ENCODE data around the gene PRKCE. TPM values are rescaled to one million over a fixed set of nuclear protein-coding genes. Genes with fewer than 3 reads are reported as not detected.

The PRKCE gene
- total and polyA plus RNA-seq, 7 donors, result 3.0 to 21.9 (median 15.8) TPM

DNA sequence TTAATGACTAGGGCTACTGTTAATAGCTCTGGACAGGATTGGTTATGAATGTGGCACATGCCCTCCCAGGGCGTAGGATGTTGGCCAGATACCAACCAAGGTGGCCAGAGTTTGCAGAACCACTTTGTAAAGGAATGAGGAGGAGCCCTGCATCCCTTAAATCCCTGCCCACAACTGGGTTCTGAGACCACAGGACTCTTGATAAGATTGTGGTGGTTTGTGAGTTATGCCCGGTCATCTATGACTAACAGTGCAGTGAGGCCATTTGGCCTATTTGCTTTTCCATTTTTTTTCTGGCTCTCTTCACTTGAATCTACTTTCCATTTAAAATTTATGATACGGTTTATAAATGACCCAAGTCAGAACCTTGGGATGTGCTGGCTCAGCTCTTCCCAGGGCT, 294.5 kb downstream of the PRKCE start:
- H3K9me3 ChIP-seq, result no peaks in the 10 kb centered on the region
- H3K27me3 ChIP-seq, result no peaks in the 10 kb centered on the region
- no peak for DNase-seq
- 94 to 95% methylated on average over 3 of the region's 3 CpGs for WGBS, 2 donors
- intact Hi-C loops (cut with DNase I), result no loop called here
- H3K4me3 ChIP-seq, result no peak overlapping the region
- H3K4me1 ChIP-seq, result peaks cover 0 to 45% (median 33%) of the 10 kb centered on the region in 4 donors
- H3K36me3 ChIP-seq, result no peaks in the 10 kb centered on the region
- TF ChIP-seq, protein P1, sequence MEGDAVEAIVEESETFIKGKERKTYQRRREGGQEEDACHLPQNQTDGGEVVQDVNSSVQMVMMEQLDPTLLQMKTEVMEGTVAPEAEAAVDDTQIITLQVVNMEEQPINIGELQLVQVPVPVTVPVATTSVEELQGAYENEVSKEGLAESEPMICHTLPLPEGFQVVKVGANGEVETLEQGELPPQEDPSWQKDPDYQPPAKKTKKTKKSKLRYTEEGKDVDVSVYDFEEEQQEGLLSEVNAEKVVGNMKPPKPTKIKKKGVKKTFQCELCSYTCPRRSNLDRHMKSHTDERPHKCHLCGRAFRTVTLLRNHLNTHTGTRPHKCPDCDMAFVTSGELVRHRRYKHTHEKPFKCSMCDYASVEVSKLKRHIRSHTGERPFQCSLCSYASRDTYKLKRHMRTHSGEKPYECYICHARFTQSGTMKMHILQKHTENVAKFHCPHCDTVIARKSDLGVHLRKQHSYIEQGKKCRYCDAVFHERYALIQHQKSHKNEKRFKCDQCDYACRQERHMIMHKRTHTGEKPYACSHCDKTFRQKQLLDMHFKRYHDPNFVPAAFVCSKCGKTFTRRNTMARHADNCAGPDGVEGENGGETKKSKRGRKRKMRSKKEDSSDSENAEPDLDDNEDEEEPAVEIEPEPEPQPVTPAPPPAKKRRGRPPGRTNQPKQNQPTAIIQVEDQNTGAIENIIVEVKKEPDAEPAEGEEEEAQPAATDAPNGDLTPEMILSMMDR (IDR thresholded peaks at IDR 0.05), result no peak
- TF ChIP-seq POLR2AphosphoS5 (IDR thresholded peaks at IDR 0.05) (no peak), POLR2A (IDR thresholded peaks at IDR 0.05) (no peak), EP300 (IDR thresholded peaks at IDR 0.05) (no peak)
- no peak overlapping the region for H3K27ac ChIP-seq

DNA sequence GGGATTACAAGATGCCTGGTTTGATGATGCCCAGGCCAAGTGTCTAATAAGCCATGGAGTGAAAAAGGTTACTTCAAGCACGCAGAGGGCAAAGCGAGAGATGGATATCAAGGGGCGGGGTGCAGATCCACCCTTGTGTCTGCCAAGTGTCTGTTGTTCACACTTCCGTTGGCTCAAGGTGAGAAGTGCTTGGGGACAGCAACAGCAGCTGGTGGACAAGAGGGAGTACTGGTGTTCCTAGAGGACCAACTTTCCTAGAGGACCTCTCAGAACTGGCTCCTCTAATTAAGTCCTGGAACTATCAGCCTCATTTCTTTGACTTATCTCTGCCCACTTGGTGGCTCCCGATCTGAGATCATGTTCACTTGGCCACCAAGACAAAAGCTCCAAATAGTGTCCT, 299.1 kb downstream of the PRKCE start:
- no peak overlapping the region for H3K4me3 ChIP-seq
- peaks cover 0 to 12% (median 2%) of the 10 kb centered on the region in 4 donors for H3K4me1 ChIP-seq
- DNase-seq, result no peak
- WGBS, 2 donors, result 59 to 89% methylated on average over 5 of the region's 5 CpGs
- intact Hi-C loops (cut with DNase I), result no loop called here
- no peak overlapping the region for H3K27ac ChIP-seq
- H3K9me3 ChIP-seq, result no peaks in the 10 kb centered on the region
- no peaks in the 10 kb centered on the region for H3K36me3 ChIP-seq
- TF ChIP-seq POLR2AphosphoS5 (IDR thresholded peaks at IDR 0.05) (no peak), POLR2A (IDR thresholded peaks at IDR 0.05) (no peak), EP300 (IDR thresholded peaks at IDR 0.05) (no peak)
- TF ChIP-seq, protein P1 (IDR thresholded peaks at IDR 0.05), result no peak
- no peaks in the 10 kb centered on the region for H3K27me3 ChIP-seq

DNA sequence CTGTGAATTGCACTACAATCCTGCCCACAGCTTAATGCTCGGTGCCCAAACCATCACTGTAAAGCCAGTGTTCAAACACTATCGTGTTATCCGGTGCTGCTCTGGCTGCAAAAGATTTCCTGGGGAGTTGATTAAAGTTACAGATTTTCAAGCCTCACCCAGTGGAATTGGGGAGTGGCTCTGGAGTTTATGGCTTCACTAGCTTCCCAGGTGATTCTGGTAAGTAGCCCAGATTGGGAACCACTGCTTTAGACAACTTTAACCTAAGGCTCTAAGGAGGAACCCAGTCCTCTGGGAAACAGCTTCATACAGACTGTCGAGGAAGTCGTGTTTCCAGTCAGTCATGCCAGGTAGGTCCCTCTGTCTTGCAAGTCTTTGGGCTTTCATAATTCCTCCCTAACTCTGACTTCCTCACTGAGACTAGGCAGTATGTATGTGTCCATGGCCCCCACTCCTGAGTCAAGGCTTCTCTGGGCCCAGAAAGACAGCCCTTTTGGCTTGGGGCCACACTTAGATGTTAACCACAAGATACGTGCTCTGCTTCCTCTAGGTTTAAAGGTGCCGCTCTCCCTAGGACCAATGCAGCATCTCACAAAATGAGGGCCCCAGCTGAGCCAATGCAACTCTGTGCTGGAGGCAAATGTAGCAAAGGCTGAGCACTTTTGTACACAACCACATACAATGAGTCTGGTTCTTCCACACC, 299.7 kb downstream of the PRKCE start:
- Histone ChIP-seq H3K36me3 (no peaks in the 10 kb centered on the region), H3K27ac (no peak overlapping the region), H3K9me3 (no peaks in the 10 kb centered on the region), H3K4me1 (peaks cover 0 to 12% (median 2%) of the 10 kb centered on the region in 4 donors), H3K27me3 (no peaks in the 10 kb centered on the region), H3K4me3 (no peak overlapping the region)
- no peak for DNase-seq
- intact Hi-C loops (cut with DNase I), result no loop called here
- TF ChIP-seq POLR2A (IDR thresholded peaks at IDR 0.05) (no peak), POLR2AphosphoS5 (IDR thresholded peaks at IDR 0.05) (no peak), EP300 (IDR thresholded peaks at IDR 0.05) (no peak)
- TF ChIP-seq, protein P1 (IDR thresholded peaks at IDR 0.05), result no peak
- WGBS, 2 donors, result 35 to 70% methylated on average over 7 of the region's 7 CpGs

DNA sequence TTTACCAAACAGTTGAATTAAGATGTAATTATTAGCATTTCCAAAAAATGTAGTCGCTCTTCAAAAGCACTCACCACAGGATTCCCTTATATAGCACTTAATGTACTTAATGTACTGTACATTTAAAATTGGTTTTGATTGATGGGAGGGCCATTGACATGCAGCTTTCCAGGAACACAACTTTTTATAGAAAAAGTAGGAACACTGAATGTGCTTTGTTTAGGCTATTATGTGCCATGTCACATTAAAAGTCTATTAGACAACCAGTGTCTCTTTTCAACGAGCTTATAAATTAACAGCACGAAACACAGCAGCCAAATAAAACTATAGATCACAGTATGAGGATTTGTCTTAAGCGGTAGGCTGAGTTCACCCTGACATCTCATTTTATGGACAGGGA, 301.1 kb downstream of the PRKCE start:
- Histone ChIP-seq H3K4me1 (peaks cover 0 to 12% (median 2%) of the 10 kb centered on the region in 4 donors), H3K27me3 (no peaks in the 10 kb centered on the region), H3K36me3 (no peaks in the 10 kb centered on the region), H3K4me3 (no peak overlapping the region), H3K27ac (no peak overlapping the region), H3K9me3 (no peaks in the 10 kb centered on the region)
- intact Hi-C loops (cut with DNase I), result no loop called here
- no peak for TF ChIP-seq EP300 (IDR thresholded peaks at IDR 0.05)
- TF ChIP-seq, protein P1 (IDR thresholded peaks at IDR 0.05), result no peak
- WGBS, 2 donors, result 92 to 94% methylated on average over 4 of the region's 4 CpGs
- no peak for DNase-seq

All from sigmoid colon (tissue), 7 donors.